HepG2 (cell line): Measurements from ENCODE around the gene SPAG7. TPM values are rescaled to one million over a fixed set of nuclear protein-coding genes. Genes with fewer than 3 reads are reported as not detected.

Experiments used
- ADNP ChIP-seq: sonication (generic); formaldehyde crosslinking; IDR thresholded peaks from 2 replicates; pipeline ENCODE4 v1.4.0; 2020; ENCODE audit warnings: missing genetic modification reagents
- AFF4 ChIP-seq: sonication (generic); formaldehyde crosslinking; IDR thresholded peaks from 2 replicates; pipeline ENCODE4 v1.4.0; 2020; ENCODE audit warnings: missing genetic modification reagents
- AHR ChIP-seq: IDR thresholded peaks from 2 replicates; pipeline ENCODE4 v1.6.1; 2018; ENCODE audit warnings: missing genetic modification reagents, missing compliant biosample characterization
- SNAI1 ChIP-seq: sonication (generic); formaldehyde crosslinking; IDR thresholded peaks from 2 replicates; pipeline ENCODE4 v1.5.0; 2020; ENCODE audit warnings: mild to moderate bottlenecking, missing genetic modification reagents, borderline replicate concordance
- ZBTB43 ChIP-seq: sonication (generic); formaldehyde crosslinking; conservative IDR thresholded peaks from 2 replicates; pipeline ENCODE4 v1.4.0; 2020; ENCODE audit warnings: missing genetic modification reagents
- ZNF142 ChIP-seq: sonication (generic); formaldehyde crosslinking; IDR thresholded peaks from 2 replicates; pipeline ENCODE4 v1.4.0; 2020; ENCODE audit warnings: missing genetic modification reagents
- ZNF20 ChIP-seq: sonication (generic); formaldehyde crosslinking; IDR thresholded peaks from 2 replicates; pipeline ENCODE4 v1.4.0; 2020; ENCODE audit warnings: mild to moderate bottlenecking, moderate library complexity, missing genetic modification reagents
- ZNF205 ChIP-seq: IDR thresholded peaks from 2 replicates; pipeline ENCODE4 v1.6.1; 2018; ENCODE audit warnings: missing biosample characterization, missing genetic modification reagents
- ZNF329 ChIP-seq: sonication (generic); formaldehyde crosslinking; IDR thresholded peaks from 2 replicates; pipeline ENCODE4 v1.9.0; 2021; ENCODE audit warnings: low read depth, mild to moderate bottlenecking, missing genetic modification reagents
- ZNF512B ChIP-seq: sonication (generic); formaldehyde crosslinking; IDR thresholded peaks from 2 replicates; pipeline ENCODE4 v1.5.1; 2020; ENCODE audit warnings: missing genetic modification reagents, mild to moderate bottlenecking, borderline replicate concordance
- ZNF710 ChIP-seq: sonication (generic); formaldehyde crosslinking; IDR thresholded peaks from 2 replicates; pipeline ENCODE4 v1.5.0; 2020; ENCODE audit warnings: mild to moderate bottlenecking, missing genetic modification reagents, borderline replicate concordance
- ZNF749 ChIP-seq: sonication (generic); formaldehyde crosslinking; IDR thresholded peaks from 2 replicates; pipeline ENCODE4 v1.8.0; 2022; ENCODE audit warnings: mild to moderate bottlenecking, missing genetic modification reagents, moderate library complexity, borderline replicate concordance
- polyA plus RNA-seq, 8 experiments: library from polyadenylated mRNA; depleted of rRNA in 3 of 8; stranded (reverse) in 7 of 8; unstranded in 1 of 8; fragments of >200 nt; fragmentation: Illumina TruSeq in 4 of 8; extraction: Trizol in 4 of 8; gene quantifications; 2 replicates each; pipeline versions ENCODE4 v1.2.1 to v1.2.3, GENCODE V29; 2011 to 2016; ENCODE audit warnings: low read depth in 4 of 8, missing spikeins in 1 of 8, mixed read lengths in 1 of 8; ENCODE audit not compliant: insufficient read depth in 1 of 8
- total RNA-seq, 5 experiments: library from RNA; depleted of rRNA; stranded (reverse); fragments of >200 nt; fragmentation: Illumina TruSeq; extraction: Trizol; gene quantifications; 2 replicates each; pipeline ENCODE4 v1.2.3, GENCODE V29; 2016; ENCODE audit warnings: low read depth in 1 of 5

The SPAG7 gene
- total and polyA plus RNA-seq, 2 of the 13 experiments (the other 11 are each of a cell fraction or from before 2014, with no cell fraction given) = 51.0 to 59.0 TPM

- TF ChIP-seq ZNF142 (no peak), ZNF749 (no peak), AHR (CRISPR knock-in tag) (peak; percentile 32; the same call in 1 of the 2 replicates), AFF4 (CRISPR knock-in tag) (no peak), ZNF20 (CRISPR knock-in tag) (0 out of 2 replicates have a peak, but pooled peaks have one; percentile 49), ADNP (CRISPR knock-in tag) (no peak), ZBTB43 (no peak), ZNF512B (CRISPR knock-in tag) (no peak), SNAI1 (CRISPR knock-in tag) (peak; percentile 58; the same call in 1 of the 2 replicates), ZNF329 (CRISPR knock-in tag) (no peak), ZNF205 (no peak), ZNF710 (CRISPR knock-in tag) (no peak)
These were observed 17.4 kb downstream of the SPAG7 start (continued) for GRCh38 chr17:4950075-4950745.
